Kidney (tissue), 14 donors: ENCODE measurements around the gene GJB4. TPM values are rescaled to one million over a fixed set of nuclear protein-coding genes. Genes with fewer than 3 reads are reported as not detected.
A peak's percentile ranks its signal among the peaks of the same experiment; 100 is the strongest.

ENCODE experiments used
- DNase-seq, 5 donors: peaks; one replicate each; pipeline ENCODE4 v3.0.0-alpha.2; 2013 to 2020
- FAIRE-seq: peaks from 2 replicates; lab custom pipeline; 2012; peaks lifted over from hg19 to GRCh38; lab: Jason Lieb, UNC
- H3K27ac ChIP-seq, 2 donors: one replicate each; pipeline ENCODE4 v1.7.0; 2013; ENCODE audit warnings: low read depth in 2 of 2, low read length in 2 of 2, inconsistent platforms in 1 of 2
- H3K27me3 ChIP-seq: one replicate; pipeline ENCODE4 v1.7.1; 2013; ENCODE audit warnings: low read length, inconsistent platforms; ENCODE audit not compliant: control insufficient read depth, insufficient read depth
- H3K36me3 ChIP-seq, 3 donors: one replicate each; pipeline versions ENCODE4 v1.7.0 to v1.7.1; 2013; ENCODE audit warnings: low read length in 3 of 3, control low read depth in 1 of 3, inconsistent platforms in 1 of 3; ENCODE audit not compliant: insufficient read depth in 3 of 3, control insufficient read depth in 2 of 3
- H3K4me1 ChIP-seq, 3 donors: one replicate each; pipeline versions ENCODE4 v1.7.0 to v1.7.1; 2013; ENCODE audit warnings: low read length in 3 of 3, inconsistent platforms in 1 of 3, low read depth in 1 of 3; ENCODE audit not compliant: control insufficient read depth in 2 of 3, insufficient read depth in 2 of 3
- H3K4me3 ChIP-seq, 3 donors: one replicate each; pipeline versions ENCODE4 v1.7.0 to v1.8.1; 2013; ENCODE audit warnings: low read length in 3 of 3, control low read depth in 1 of 3, inconsistent platforms in 1 of 3
- H3K9ac ChIP-seq, 3 donors: one replicate each; pipeline versions ENCODE4 v1.7.0 to v1.7.1; 2013; ENCODE audit warnings: low read length in 3 of 3, control low read depth in 1 of 3, inconsistent platforms in 1 of 3
- H3K9me3 ChIP-seq, 3 donors: one replicate each; pipeline versions ENCODE4 v1.7.0 to v1.7.1; 2013; ENCODE audit warnings: low read length in 3 of 3, control low read depth in 1 of 3, inconsistent platforms in 1 of 3; ENCODE audit not compliant: control insufficient read depth in 2 of 3, insufficient read depth in 1 of 3
- intact Hi-C: fragments of 100-400 bp; cut with DNase I; formaldehyde crosslinking; loops from one replicate; pipeline ENCODE4 v1.11.1; 2022
- polyA plus RNA-seq: library from polyadenylated mRNA; stranded (reverse); fragments of 350-450 nt; fragmentation: Illumina TruSeq; extraction: RNeasy Lipid Tissue Mini Kit (QIAGEN cat#74804); gene quantifications from one replicate; pipeline ENCODE4 v1.2.3, GENCODE V29; 2014; ENCODE audit warnings: low read depth, low replicate concordance; ENCODE audit not compliant: insufficient read depth
- total RNA-seq: library from RNA; stranded (reverse); fragmentation: NEBNext Ultra II Directional; extraction: Animal tissue kit (Norgen Biotek cat#: 25700); gene quantifications from one replicate; pipeline ENCODE4 v1.2.1, GENCODE V29; 2021
- TF ChIP-seq, protein P1 (sequence below): IDR thresholded peaks from 3 replicates; pipeline ENCODE4 v1.5.1; 2012; ENCODE audit warnings: mild to moderate bottlenecking, moderate library complexity, borderline replicate concordance; ENCODE audit not compliant: insufficient read depth; ENCODE audit errors: extremely low read depth
- donor health status: control.
- donor health status: control.
- donor health status: control.
- donor health status: control.
- donor health status: control.
- donor health status: DM: yes; HTN: yes; CAD: no.
- donor health status: Normal renal cell carcinoma (clear cell type).

GJB4 gene
- total and polyA plus RNA-seq, 2 donors from 2014 or later = 0.50 TPM; not detected in 1

DNA sequence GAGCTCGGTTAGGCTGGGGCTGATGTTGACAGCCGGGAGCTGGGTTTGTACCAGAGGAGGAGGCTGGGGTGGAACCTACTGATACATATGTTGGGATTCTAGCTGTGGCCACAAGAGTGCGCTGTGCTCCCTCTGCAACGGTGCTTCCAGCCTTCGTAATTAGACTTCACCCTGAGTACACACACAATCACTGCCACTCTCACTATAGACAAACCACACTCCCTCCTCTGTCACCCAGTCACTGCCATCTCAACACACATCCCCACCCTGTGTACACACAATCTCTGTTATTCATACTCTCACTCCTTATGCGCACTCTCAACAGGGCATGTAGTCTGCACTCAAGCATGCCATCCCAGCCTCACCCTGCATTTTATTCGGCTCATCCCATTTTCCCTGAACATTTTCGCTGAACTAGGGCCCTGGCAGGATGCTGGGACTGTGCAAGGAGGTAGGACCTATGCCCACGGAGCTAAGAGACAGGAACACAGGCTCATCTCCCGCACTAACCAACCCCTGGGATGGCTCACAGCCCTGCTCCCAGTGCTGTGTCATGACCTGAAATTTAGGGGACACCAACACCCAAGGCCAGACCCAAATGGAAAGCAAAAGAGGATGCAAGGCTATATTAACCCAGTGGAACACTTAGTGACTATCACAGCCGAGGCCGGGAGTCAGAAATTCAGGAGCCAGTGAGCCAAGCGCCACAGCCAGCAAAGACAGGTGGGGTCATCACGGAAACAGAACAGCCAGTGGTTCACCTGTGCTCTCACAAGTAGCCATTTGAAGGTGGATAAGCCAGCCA lies 27.2 kb downstream of the GJB4 start:
- DNase-seq (peak in 4 of 5 donors; percentile 68 to 79 (median 73)), FAIRE-seq (no peak)
- peaks cover 4% of the 10 kb centered on the region for H3K27me3 ChIP-seq
- TF ChIP-seq, protein P1, sequence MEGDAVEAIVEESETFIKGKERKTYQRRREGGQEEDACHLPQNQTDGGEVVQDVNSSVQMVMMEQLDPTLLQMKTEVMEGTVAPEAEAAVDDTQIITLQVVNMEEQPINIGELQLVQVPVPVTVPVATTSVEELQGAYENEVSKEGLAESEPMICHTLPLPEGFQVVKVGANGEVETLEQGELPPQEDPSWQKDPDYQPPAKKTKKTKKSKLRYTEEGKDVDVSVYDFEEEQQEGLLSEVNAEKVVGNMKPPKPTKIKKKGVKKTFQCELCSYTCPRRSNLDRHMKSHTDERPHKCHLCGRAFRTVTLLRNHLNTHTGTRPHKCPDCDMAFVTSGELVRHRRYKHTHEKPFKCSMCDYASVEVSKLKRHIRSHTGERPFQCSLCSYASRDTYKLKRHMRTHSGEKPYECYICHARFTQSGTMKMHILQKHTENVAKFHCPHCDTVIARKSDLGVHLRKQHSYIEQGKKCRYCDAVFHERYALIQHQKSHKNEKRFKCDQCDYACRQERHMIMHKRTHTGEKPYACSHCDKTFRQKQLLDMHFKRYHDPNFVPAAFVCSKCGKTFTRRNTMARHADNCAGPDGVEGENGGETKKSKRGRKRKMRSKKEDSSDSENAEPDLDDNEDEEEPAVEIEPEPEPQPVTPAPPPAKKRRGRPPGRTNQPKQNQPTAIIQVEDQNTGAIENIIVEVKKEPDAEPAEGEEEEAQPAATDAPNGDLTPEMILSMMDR = peak; percentile 93
- intact Hi-C loops = no loop called here
- H3K4me3 ChIP-seq = no peak overlapping the region
- no peaks in the 10 kb centered on the region for H3K9me3 ChIP-seq
- H3K27ac ChIP-seq = no peak overlapping the region
- no peaks in the 10 kb centered on the region for H3K36me3 ChIP-seq
- H3K4me1 ChIP-seq = peaks cover 0 to 5% (median 0%) of the 10 kb centered on the region in 3 donors
- H3K9ac ChIP-seq = no peak overlapping the region

DNA sequence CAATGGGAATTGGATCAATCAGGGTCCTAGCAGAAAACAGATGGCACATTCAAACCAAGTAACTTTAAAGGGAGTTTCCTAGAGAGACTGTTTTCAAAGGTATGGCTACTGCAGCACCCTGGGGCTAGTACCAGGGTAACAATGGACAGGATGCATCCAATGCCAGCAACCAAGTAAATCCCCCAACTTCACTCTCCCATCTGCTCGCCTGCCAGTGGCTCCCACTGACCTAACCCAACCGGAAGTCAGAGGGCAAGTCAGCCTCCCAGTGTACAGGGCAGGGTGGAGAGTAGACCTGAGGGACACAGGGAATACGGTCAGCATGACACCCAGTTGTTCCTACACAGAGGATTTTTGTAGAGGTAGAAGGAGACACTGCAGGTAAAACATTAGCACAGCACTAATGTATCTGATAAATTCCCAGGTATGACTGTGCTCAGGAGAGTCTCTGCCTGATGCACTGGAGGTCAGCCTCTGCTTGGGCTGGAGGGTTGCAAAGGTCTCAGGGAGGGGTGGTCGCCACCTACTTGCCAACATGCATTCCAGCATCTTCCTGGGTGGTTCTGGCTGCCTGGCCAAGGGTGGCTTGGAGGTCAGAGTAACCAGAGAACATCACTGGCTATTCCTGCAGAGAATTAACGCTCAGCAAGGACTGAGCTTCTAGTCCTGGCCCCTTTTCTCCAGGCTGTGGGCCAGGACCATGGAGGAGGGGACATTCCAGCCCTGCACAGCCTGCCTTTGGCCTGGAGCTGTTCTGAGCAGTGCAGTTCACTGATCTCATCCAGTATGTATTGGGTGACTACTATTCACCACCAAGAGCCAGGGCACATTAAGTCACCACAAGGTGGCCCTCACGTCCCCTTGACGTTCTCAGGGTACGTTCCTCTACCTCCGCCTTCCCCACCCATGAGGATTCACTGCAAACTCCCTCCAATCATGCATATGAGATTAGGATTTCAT lies 28.2 kb downstream of the GJB4 start:
- Histone ChIP-seq H3K27ac (no peak overlapping the region), H3K9ac (no peak overlapping the region), H3K4me1 (peaks cover 0 to 12% (median 0%) of the 10 kb centered on the region in 3 donors), H3K27me3 (no peaks in the 10 kb centered on the region), H3K36me3 (no peaks in the 10 kb centered on the region), H3K4me3 (no peak overlapping the region), H3K9me3 (no peaks in the 10 kb centered on the region)
- TF ChIP-seq, protein P1 = peak; percentile 9
- intact Hi-C loops = no loop called here
- DNase-seq = no peak
- no peak for FAIRE-seq

- TF ChIP-seq, protein P1 = no peak
- Histone ChIP-seq H3K27ac (peak overlapping the region; percentile 34 to 52), H3K9me3 (no peaks in the 10 kb centered on the region), H3K4me1 (peaks cover 0 to 15% (median 0%) of the 10 kb centered on the region in 3 donors), H3K36me3 (no peaks in the 10 kb centered on the region), H3K9ac (no peak overlapping the region), H3K27me3 (no peaks in the 10 kb centered on the region), H3K4me3 (no peak overlapping the region)
- DNase-seq (no peak), FAIRE-seq (no peak)
- intact Hi-C loops = loop anchor here (10.0 kb wide), 1 partner anchor 54 kb away; no protein-coding TSS in a partner anchor
These were observed 31.4 kb downstream of the GJB4 start for GRCh38 chr1:34790985-34791384.
